Transverse colon (tissue), 4 donors: ENCODE data around the gene ZFP1.
"Not testable (repeated sequence)": the region's sequence is repeated elsewhere in the genome, so short reads cannot be mapped to it uniquely, and the experiment has no call there.

Source experiments
- CTCF ChIP-seq, 5 experiments: fragments of 200-600 bp in 3 of 5; fragments of 450-650 bp in 2 of 5; sonication (generic) in 3 of 5; IDR thresholded peaks; 1 replicate in 2 of 5; 2 replicates in 3 of 5; pipeline ENCODE4 v1.5.1; 2016 to 2017; ENCODE audit warnings: antibody characterized with exemption in 5 of 5, inconsistent platforms in 3 of 5, mild to moderate bottlenecking in 2 of 5, moderate library complexity in 1 of 5
- POLR2AphosphoS5 ChIP-seq, 3 donors: sonication (generic); formaldehyde crosslinking; IDR thresholded peaks; one replicate each; pipeline ENCODE4 v1.6.1; 2016; ENCODE audit warnings: antibody characterized with exemption in 3 of 3

DNA sequence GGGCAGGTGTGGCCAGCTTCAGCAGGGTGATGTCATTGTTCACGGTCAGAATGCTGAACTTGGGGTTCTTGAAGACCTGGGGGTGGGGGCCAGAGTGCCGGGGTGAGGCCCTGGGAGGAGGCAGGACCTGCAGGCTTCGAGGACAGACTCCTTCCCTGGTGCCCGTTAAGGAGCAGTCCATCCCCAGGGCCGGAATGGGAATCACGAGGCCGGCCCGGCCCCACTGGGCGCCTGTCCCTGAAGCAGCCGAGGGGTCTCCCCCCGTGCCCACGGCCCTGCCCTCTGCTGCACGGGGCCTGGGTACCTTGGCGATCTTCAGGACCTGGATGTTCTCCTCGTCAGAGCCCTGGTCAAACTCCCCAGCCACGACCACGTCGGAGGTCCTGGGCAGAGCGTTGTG, 57.1 kb downstream of the ZFP1 start:
- TF ChIP-seq CTCF, POLR2AphosphoS5 (IDR thresholded peaks at IDR 0.05): not testable (repeated sequence)
